SK-N-SH (cell line): ENCODE measurements around the gene CYP27A1. TPM values are rescaled to one million over a fixed set of nuclear protein-coding genes. Genes with fewer than 3 reads are reported as not detected.

Source experiments
- CTCF ChIA-PET: fragments of 300-600, 350-600 bp; formaldehyde crosslinking; extraction: SDS; loops from one replicate; lab custom pipeline; 2021; lab: Yijun Ruan, JAX
- POLR2A ChIA-PET: fragments of 350-600 bp; sonication (Branson Sonifier 250); formaldehyde crosslinking; extraction: SDS; loops from one replicate; lab custom pipeline; 2020; ENCODE audit warnings: antibody characterized with exemption, inconsistent platforms; lab: Yijun Ruan, JAX
- DNase-seq: peaks from one replicate; pipeline ENCODE4 v3.0.0; 2012
- H2AFZ ChIP-seq: fragments of 200-600 bp; sonication (generic); 2 replicates; pipeline ENCODE4 v1.8.1; 2016; ENCODE audit warnings: antibody characterized with exemption, mild to moderate bottlenecking, low read depth
- H3F3A ChIP-seq: fragments of 200-600 bp; sonication (generic); replicated peaks from 2 replicates; pipeline ENCODE3; 2016; ENCODE audit warnings: antibody characterized with exemption, mild to moderate bottlenecking; ENCODE audit not compliant: insufficient read depth
- H3K27ac ChIP-seq, 2 experiments: fragments of 200-500 bp in 1 of 2; fragments of 200-600 bp in 1 of 2; sonication (Bioruptor generic) in 1 of 2; sonication (generic), shearing (Covaris generic) in 1 of 2; 2 replicates each; pipeline versions ENCODE4 v1.5.1 to v1.6.1; 2014 to 2016; ENCODE audit warnings: low read depth in 2 of 2, inconsistent platforms in 1 of 2, low read length in 1 of 2, mild to moderate bottlenecking in 1 of 2, mixed read lengths in 1 of 2
- H3K27me3 ChIP-seq: fragments of 200-600 bp; sonication (generic), shearing (Covaris generic); 2 replicates; pipeline ENCODE4 v1.6.1; 2016; ENCODE audit warnings: mixed run types; ENCODE audit not compliant: insufficient read depth
- H3K36me3 ChIP-seq, 2 experiments: fragments of 200-500 bp in 1 of 2; fragments of 200-600 bp in 1 of 2; sonication (Bioruptor generic) in 1 of 2; sonication (generic) in 1 of 2; replicated peaks in 1 of 2; 2 replicates each; pipeline versions ENCODE3 to v1.5.1; 2014 to 2016; ENCODE audit warnings: low read length in 1 of 2, mild to moderate bottlenecking in 1 of 2; ENCODE audit not compliant: insufficient read depth in 2 of 2, control insufficient read depth in 1 of 2
- H3K4me1 ChIP-seq, 2 experiments: fragments of 200-500 bp in 1 of 2; fragments of 200-600 bp in 1 of 2; sonication (Bioruptor generic) in 1 of 2; sonication (generic), shearing (Covaris generic) in 1 of 2; 2 replicates each; pipeline versions ENCODE4 v1.5.1 to v1.6.1; 2014 to 2016; ENCODE audit warnings: low read depth in 1 of 2, low read length in 1 of 2, mixed run types in 1 of 2; ENCODE audit not compliant: insufficient read depth in 2 of 2, control insufficient read depth in 1 of 2
- H3K4me2 ChIP-seq: fragments of 200-600 bp; sonication (generic), shearing (Covaris generic); 2 replicates; pipeline ENCODE4 v1.6.1; 2017; ENCODE audit warnings: mixed run types
- H3K4me3 ChIP-seq, 2 experiments: fragments of 200-500 bp in 1 of 2; fragments of 200-600 bp in 1 of 2; sonication (Bioruptor generic) in 1 of 2; sonication (generic), shearing (Covaris generic) in 1 of 2; 2 replicates each; pipeline versions ENCODE4 v1.5.1 to v1.8.1; 2014 to 2016; ENCODE audit warnings: low read depth in 2 of 2, inconsistent platforms in 1 of 2, low read length in 1 of 2, mild to moderate bottlenecking in 1 of 2, mixed read lengths in 1 of 2, moderate library complexity in 1 of 2
- H3K79me2 ChIP-seq: fragments of 200-600 bp; sonication (generic); 2 replicates; pipeline ENCODE4 v1.8.1; 2017; ENCODE audit warnings: mild to moderate bottlenecking; ENCODE audit not compliant: insufficient read depth
- H3K9ac ChIP-seq: fragments of 200-600 bp; sonication (generic); 2 replicates; pipeline ENCODE4 v1.6.1; 2017; ENCODE audit warnings: mixed run types
- H3K9me2 ChIP-seq: fragments of 200-600 bp; sonication (generic); 2 replicates; pipeline ENCODE4 v1.6.1; 2017; ENCODE audit warnings: mixed run types
- H3K9me3 ChIP-seq: fragments of 200-600 bp; sonication (generic); 2 replicates; pipeline ENCODE4 v1.6.1; 2017; ENCODE audit warnings: mixed run types, mild to moderate bottlenecking, moderate library complexity
- H4K20me1 ChIP-seq: fragments of 200-600 bp; sonication (generic); 2 replicates; pipeline ENCODE4 v1.6.1; 2017; ENCODE audit warnings: mild to moderate bottlenecking, mixed run types; ENCODE audit not compliant: insufficient read depth
- FOSL2 ChIP-seq: IDR thresholded peaks from 2 replicates; pipeline ENCODE4 v1.4.0; 2012; ENCODE audit warnings: low read depth, mild to moderate bottlenecking, moderate library complexity, borderline replicate concordance
- NRF1 ChIP-seq: IDR thresholded peaks from 2 replicates; pipeline ENCODE4 v1.6.1; 2012; ENCODE audit warnings: low read depth, mild to moderate bottlenecking, low read length
- WGBS: methylation state at CpG from one replicate; pipeline ENCODE4 v1.1.6; 2017; ENCODE audit warnings: low lambda C conversion rate; 5-methylcytosine and 5-hydroxymethylcytosine counted together
- polyA plus RNA-seq, 3 experiments: library from polyadenylated mRNA; depleted of rRNA; stranded (reverse); fragments of >200 nt; gene quantifications; 2 replicates each; pipeline ENCODE4 v1.2.3, GENCODE V29; 2012
- TF ChIP-seq, protein P1 (sequence below): IDR thresholded peaks from 2 replicates; pipeline ENCODE4; 2012
- TF ChIP-seq, protein P2 (sequence below): IDR thresholded peaks from 2 replicates; pipeline ENCODE4 v1.6.1; 2012; ENCODE audit warnings: mild to moderate bottlenecking, low read depth, low read length, moderate library complexity
- TF ChIP-seq, protein P3 (sequence below): IDR thresholded peaks from 2 replicates; pipeline ENCODE4 v1.4.0; 2012; ENCODE audit warnings: low read depth, borderline replicate concordance

CYP27A1 gene
- polyA plus RNA-seq, 1 of the 3 experiments (the other 2 are of a cell fraction) = 0.54 TPM

DNA sequence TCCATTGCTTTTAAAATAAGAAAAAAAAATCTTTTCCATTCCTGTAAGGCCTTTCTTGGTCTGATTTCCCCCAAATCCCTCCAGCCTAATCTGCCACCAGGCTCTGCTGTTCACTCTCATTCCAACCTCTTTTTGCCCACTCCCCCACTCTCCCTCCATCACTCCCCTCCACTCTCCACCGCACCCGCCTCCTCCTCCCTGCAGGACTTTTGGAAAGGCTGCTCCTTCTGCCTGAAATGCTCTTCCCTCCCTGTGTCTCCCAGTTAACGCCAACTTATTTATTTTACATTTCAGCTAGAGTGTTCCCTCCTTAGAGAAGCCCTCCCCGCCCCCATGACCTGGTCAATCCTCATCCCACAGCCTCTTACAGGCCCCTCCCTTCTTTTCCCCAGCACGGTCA, 72.9 kb downstream of the CYP27A1 start:
- no peaks in the 10 kb centered on the region for H3K9me2 ChIP-seq
- WGBS = 95% methylated on average over 5 of the region's 5 CpGs
- H3K4me2 ChIP-seq = no peak overlapping the region
- H3K36me3 ChIP-seq = no peaks in the 10 kb centered on the region
- TF ChIP-seq, protein P1, sequence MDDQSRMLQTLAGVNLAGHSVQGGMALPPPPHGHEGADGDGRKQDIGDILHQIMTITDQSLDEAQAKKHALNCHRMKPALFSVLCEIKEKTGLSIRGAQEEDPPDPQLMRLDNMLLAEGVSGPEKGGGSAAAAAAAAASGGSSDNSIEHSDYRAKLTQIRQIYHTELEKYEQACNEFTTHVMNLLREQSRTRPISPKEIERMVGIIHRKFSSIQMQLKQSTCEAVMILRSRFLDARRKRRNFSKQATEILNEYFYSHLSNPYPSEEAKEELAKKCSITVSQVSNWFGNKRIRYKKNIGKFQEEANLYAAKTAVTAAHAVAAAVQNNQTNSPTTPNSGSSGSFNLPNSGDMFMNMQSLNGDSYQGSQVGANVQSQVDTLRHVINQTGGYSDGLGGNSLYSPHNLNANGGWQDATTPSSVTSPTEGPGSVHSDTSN = no peak
- TF ChIP-seq, protein P2, sequence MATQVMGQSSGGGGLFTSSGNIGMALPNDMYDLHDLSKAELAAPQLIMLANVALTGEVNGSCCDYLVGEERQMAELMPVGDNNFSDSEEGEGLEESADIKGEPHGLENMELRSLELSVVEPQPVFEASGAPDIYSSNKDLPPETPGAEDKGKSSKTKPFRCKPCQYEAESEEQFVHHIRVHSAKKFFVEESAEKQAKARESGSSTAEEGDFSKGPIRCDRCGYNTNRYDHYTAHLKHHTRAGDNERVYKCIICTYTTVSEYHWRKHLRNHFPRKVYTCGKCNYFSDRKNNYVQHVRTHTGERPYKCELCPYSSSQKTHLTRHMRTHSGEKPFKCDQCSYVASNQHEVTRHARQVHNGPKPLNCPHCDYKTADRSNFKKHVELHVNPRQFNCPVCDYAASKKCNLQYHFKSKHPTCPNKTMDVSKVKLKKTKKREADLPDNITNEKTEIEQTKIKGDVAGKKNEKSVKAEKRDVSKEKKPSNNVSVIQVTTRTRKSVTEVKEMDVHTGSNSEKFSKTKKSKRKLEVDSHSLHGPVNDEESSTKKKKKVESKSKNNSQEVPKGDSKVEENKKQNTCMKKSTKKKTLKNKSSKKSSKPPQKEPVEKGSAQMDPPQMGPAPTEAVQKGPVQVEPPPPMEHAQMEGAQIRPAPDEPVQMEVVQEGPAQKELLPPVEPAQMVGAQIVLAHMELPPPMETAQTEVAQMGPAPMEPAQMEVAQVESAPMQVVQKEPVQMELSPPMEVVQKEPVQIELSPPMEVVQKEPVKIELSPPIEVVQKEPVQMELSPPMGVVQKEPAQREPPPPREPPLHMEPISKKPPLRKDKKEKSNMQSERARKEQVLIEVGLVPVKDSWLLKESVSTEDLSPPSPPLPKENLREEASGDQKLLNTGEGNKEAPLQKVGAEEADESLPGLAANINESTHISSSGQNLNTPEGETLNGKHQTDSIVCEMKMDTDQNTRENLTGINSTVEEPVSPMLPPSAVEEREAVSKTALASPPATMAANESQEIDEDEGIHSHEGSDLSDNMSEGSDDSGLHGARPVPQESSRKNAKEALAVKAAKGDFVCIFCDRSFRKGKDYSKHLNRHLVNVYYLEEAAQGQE = no peak
- TF ChIP-seq NRF1 = no peak
- TF ChIP-seq, all 33 proteins: peak for 0
- Histone ChIP-seq H3K4me1 (peaks cover 3 to 55% of the 10 kb centered on the region in 2 experiments; a peak in 2 of 4 replicates), H3K9ac (no peak overlapping the region), H4K20me1 (no peaks in the 10 kb centered on the region), H3K79me2 (no peaks in the 10 kb centered on the region), H2AFZ (no peak overlapping the region), H3K9me3 (no peaks in the 10 kb centered on the region), H3K27me3 (peaks cover 23% of the 10 kb centered on the region), H3F3A (no peaks in the 10 kb centered on the region), H3K4me3 (no peak overlapping the region), H3K27ac (peak overlapping the region in 1 of 2 experiments; percentile 96; a peak in 2 of 4 replicates)
- DNase-seq = no peak
- ChIA-PET POLR2A (interaction anchor here (1.6 kb wide), 1 partner anchor 107 kb away, joined by 6 read pairs; no protein-coding TSS in a partner anchor), CTCF (interaction anchor here (1.0 to 16.1 kb wide), 11 partner anchors 12 to 303 kb away, joined by 3 to 249 read pairs (median 4); partner anchors contain the start of gene WNT10A)

DNA sequence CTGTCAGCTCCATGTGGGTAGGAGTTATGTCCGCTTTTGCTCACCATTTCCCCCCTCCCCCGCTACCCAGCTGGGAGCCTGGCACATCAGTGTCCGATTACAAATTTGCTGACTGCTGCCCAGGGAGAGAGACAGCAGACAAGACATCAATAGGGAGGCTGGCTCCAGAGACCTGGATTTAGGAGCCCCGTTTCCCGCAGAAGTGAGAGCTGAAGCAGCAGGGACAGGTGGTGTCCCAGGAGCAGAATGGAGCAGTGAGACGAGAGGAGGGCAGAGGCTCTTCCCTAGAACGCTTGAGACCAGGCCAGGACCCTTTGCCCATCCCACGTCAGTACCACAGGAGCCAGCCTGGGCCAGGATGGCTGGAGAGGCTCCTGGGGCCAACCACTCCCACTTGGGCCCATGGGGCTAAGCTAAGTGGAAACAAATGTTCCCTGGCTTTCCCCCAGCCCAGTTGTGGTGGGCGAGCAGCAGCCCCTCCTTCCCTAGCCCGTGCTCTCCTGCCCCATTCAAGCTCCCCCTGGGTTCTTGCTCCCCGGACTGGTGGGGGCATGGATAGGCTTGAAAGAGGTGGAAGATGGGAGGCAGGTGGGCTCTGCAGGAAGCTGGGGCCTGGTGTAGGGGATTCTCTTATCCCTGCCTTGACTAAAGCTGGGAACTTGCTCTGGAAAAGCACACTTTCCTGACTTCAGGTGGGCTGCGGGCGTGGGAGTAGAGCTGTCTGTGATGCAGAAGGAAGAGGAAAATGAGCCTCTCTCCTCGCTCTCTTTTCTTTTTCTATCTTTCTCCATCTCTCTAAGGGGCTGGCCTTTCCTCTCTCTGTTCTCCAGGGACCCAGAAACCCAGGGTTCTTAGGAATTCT, 73.6 kb downstream of the CYP27A1 start:
- no peak overlapping the region for H3K4me3 ChIP-seq
- H3K4me2 ChIP-seq = no peak overlapping the region
- H2AFZ ChIP-seq = no peak overlapping the region
- H3K27me3 ChIP-seq = peaks cover 29% of the 10 kb centered on the region
- no peak overlapping the region for H3K9ac ChIP-seq
- no peaks in the 10 kb centered on the region for H3K36me3 ChIP-seq
- H4K20me1 ChIP-seq = no peaks in the 10 kb centered on the region
- ChIA-PET CTCF (interaction anchor here (1.0 to 16.1 kb wide), 14 partner anchors 13 to 302 kb away, joined by 3 to 249 read pairs (median 4); partner anchors contain the start of gene WNT10A), POLR2A (interaction anchor here (0.6 to 1.6 kb wide), 5 partner anchors 21 to 317 kb away, joined by 3 to 6 read pairs (median 3); no protein-coding TSS in a partner anchor)
- 91% methylated on average over 13 of the region's 14 CpGs for WGBS
- H3K9me2 ChIP-seq = no peaks in the 10 kb centered on the region
- peaks cover 10 to 62% of the 10 kb centered on the region in 2 experiments; a peak in 2 of 4 replicates for H3K4me1 ChIP-seq
- peak; percentile 48 for DNase-seq
- H3K79me2 ChIP-seq = no peaks in the 10 kb centered on the region
- H3F3A ChIP-seq = no peaks in the 10 kb centered on the region
- TF ChIP-seq FOSL2 = no peak
- TF ChIP-seq, protein P3, sequence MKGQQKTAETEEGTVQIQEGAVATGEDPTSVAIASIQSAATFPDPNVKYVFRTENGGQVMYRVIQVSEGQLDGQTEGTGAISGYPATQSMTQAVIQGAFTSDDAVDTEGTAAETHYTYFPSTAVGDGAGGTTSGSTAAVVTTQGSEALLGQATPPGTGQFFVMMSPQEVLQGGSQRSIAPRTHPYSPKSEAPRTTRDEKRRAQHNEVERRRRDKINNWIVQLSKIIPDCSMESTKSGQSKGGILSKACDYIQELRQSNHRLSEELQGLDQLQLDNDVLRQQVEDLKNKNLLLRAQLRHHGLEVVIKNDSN = no peak
- H3K27ac ChIP-seq = peak overlapping the region in 1 of 2 experiments; percentile 96; a peak in 2 of 4 replicates
- no peaks in the 10 kb centered on the region for H3K9me3 ChIP-seq
